IPS-11a (cell line): ENCODE measurements around the gene KLHL2.
A peak's percentile ranks its signal among the peaks of the same experiment; 100 is the strongest.
"Not testable (repeated sequence)": the region's sequence is repeated elsewhere in the genome, so short reads cannot be mapped to it uniquely, and the experiment has no call there.

Experiments
- H3K4me3 ChIP-seq: one replicate; pipeline ENCODE4 v1.5.1; 2013; ENCODE audit warnings: low read depth, low read length, control low read depth

KLHL2 gene, protein sequence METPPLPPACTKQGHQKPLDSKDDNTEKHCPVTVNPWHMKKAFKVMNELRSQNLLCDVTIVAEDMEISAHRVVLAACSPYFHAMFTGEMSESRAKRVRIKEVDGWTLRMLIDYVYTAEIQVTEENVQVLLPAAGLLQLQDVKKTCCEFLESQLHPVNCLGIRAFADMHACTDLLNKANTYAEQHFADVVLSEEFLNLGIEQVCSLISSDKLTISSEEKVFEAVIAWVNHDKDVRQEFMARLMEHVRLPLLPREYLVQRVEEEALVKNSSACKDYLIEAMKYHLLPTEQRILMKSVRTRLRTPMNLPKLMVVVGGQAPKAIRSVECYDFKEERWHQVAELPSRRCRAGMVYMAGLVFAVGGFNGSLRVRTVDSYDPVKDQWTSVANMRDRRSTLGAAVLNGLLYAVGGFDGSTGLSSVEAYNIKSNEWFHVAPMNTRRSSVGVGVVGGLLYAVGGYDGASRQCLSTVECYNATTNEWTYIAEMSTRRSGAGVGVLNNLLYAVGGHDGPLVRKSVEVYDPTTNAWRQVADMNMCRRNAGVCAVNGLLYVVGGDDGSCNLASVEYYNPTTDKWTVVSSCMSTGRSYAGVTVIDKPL

GRCh38 chr4:165207431-165208220 lies at the start of gene KLHL2:
Gene KLHL2, plus strand, starts transcription at chr4:165207561. Its CDS starts 316 bp downstream, at chr4:165207877.
- peak within 1 kb of the TSS; percentile 79 for H3K4me3 ChIP-seq

GRCh38 chr4:165158762-165159161 lies 48.6 kb upstream of the KLHL2 start:
- H3K4me3 ChIP-seq = no peak overlapping the region

DNA sequence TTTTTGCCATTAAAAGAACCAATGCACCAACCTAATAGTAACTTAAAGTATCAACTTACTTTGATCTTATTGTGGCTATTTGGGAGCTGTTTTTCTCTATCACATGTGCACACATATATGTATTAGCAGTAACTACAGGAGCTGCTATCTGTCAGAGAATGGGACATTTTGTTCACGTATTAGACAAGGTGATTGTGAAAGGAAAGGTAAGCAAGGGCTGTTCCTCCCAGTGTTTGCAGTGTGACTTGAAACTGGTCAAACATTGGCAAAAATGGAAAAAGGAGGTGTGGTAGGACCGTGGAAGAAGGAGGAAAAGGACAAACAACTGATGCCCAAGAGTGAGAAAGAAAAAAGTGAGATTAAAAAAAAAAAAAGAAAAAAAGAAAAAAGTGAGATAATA lies 43.1 kb upstream of the KLHL2 start:
- no peak overlapping the region for H3K4me3 ChIP-seq

GRCh38 chr4:165166872-165167271 lies 40.5 kb upstream of the KLHL2 start:
- not testable (repeated sequence) for H3K4me3 ChIP-seq

DNA sequence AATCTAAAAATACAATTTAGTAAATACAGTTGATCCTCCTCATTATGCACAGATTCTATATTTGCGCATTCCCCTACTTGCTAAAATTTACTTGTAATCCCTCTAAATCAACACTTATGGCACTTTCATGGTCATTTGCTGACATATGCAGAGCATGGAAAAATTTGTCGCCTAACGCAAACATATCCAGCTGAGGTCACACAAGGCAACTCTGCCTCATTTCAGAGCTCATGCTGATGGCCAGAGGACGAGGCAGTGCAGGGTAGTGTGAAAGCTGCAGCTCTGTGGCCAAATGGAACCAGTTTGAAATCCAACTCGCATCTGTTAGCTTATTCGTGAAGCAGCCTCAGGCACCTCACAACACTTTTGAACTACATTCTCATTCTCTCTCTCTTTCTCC lies 39.7 kb upstream of the KLHL2 start:
- H3K4me3 ChIP-seq = no peak overlapping the region

DNA sequence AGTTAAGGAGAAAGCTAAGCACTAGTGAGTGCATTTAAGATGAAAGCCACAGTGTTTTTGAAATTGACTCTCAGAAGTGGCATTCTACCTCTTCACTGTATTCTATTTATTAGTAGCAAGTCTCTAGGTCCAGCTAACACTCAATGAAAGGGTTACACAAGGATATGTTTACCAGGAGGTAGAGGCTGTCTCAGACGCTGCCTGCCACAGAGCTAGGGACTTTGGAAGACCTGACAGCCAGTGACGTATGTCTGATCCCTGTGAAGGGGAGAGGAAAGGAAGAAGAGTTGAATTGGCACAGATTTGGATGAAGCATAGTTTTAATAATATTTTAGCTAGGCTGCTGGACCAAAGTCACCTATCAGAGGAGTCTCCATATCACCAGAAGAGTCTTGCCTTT lies 36.5 kb upstream of the KLHL2 start:
- no peak overlapping the region for H3K4me3 ChIP-seq

GRCh38 chr4:165175470-165175869 lies 31.9 kb upstream of the KLHL2 start:
- H3K4me3 ChIP-seq = not testable (repeated sequence)

DNA sequence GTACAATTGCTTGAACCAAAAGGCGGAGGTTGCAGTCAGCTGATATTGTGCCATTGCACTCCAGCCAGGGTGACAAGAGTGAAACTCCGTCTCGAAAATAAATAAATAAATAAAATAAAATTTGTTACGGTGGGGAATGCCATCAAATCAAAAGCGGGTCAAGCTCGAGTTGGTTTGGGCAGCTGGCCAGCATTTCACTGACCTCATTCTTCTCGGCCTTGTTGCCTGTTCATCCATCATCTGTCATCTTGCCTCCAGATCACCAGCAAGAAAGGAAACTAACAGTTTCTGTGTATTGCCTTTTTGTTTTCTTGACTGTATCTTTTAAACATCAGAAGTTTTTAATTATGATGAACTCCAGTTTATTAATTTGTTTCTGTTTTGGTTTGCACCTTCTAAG lies 31.5 kb upstream of the KLHL2 start:
- no peak overlapping the region for H3K4me3 ChIP-seq

DNA sequence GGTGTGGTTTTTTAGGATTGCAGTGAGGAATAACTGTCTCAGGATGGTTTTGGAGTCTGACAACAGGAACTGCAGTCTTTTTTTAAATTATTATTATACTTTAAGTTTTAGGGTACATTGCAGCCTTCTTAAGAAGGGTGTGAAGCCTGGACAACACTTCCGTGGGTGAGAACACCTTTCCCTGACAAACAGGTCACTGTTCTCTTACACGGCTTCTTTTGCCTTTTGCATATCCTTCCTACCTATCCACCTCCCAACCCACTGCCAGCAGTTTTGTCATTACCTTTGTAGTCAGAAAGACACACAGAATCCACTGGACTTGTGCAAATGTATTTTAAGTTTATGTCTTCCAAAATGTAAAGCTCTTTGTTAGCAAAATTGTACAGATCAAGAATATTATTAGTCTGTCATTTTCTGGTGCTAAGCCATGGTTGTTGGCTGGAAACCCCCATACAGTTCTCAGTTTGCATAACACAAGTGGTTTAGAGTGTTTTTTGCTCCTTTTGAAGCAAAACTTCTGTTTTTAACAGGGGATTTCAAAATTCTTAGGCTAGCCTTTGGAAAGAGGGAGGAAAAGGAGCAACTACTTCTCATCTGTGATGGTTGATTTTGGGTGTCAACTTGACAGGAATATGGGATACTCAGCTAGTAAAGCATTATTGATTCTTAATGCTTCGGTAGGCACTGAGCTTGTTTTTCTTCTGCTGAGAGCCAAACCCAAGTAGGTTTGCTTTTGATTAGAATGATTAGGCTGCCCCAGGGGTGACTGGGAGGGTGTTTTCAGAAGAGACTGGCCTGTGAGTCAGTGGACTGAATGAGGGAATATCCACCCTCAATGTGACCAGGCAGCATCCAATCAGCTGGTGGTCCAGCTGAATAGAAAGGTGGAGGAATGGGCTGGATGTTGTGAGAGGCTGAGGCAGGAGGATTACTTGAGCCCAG lies 29.4 kb upstream of the KLHL2 start:
- H3K4me3 ChIP-seq = no peak overlapping the region

DNA sequence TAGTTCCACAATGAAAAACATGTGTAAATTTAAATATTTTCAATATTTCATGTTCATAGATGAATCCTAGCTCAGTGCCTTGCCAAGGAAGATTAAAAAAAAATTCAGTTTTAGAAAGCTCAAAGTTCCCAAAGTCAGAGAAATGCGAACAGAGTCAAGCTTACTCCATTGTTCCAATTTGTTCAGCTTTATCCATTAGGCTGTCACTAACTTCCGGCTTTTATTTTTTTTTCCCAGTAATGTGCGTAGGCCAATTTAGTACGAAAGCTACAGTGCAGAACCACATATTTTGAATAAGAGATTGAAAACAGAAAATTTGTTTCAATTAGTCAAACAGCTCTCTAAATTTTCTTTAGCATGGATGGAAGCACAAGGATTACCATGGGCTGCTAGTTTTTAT lies 23.1 kb upstream of the KLHL2 start:
- no peak overlapping the region for H3K4me3 ChIP-seq

DNA sequence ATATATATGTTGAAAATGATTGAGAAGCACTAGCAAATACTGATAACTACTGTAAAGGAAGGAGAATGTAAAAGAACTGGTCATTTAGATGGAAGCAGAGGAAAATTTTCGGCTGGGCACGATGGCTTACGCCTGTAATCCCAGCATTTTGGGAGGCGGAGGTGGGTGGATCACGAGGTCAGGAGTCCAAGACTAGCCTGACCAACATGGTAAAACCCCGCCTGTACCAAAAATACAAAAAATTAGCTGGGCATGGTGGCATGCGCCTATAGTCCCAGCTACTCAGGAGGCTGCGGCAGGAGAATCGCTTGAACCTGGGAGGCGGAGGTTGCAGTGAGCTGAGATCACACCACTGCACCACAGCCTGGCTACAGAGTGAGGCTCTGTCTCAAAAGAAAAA lies 22.4 kb upstream of the KLHL2 start:
- H3K4me3 ChIP-seq = not testable (repeated sequence)

DNA sequence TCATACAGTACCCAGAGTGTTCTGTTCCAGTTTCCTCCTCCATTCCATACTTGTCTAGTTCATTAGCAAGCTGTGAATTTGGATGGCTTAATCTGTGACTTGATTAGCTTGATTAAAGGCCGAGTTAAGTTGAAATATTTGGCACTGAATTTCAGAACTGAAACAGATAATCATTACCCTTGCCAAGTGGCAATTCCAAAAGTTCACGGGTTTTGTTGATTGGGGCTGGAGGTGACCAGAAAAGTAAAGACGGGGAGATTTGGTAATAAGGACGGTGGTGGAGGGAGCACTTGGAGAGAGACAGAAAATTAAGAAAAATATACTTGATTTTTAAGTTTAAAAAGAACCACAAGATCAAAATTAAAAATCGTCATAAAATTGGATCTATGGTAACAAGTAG lies 21.9 kb upstream of the KLHL2 start:
- no peak overlapping the region for H3K4me3 ChIP-seq

DNA sequence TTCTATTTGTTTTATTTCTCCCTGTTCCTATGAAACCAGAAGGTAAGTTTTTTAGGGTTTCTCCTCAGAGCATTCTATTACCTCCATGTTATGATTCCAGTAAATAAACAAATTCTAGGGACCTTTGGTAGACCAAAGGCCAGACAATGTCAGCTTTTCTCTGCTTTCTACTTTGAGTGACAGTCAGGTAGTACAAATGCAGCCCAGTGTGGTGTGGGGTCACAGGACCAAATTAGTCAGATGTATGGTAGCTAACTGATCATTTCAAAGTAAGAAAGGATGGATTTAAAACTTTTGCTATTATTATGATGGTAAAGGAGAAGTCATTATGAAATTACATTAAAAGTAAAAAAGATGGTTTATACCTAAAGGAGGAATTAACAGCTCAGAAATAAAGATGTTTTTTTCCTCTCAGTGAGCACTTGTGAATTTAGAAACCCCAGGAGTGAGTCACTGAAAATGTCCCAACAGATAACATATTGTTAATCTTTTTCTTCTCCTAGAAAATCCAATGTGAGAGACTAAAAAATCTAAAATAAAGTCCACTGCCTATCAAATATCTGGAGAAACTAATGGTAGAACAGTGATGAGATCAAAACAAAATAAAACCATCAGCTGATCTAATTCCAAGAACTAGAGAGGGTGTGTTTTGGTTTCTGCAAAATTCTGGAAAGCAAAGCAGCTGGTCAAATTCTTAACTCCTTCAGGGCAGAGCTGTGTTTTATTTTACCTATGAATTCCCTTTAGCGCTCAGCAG lies 16.6 kb upstream of the KLHL2 start:
- H3K4me3 ChIP-seq = no peak overlapping the region

- no peak overlapping the region for H3K4me3 ChIP-seq
Observed at GRCh38 chr4:165191348-165191656, 16.1 kb upstream of the KLHL2 start.

- no peak overlapping the region for H3K4me3 ChIP-seq
Observed at GRCh38 chr4:165191814-165192499, 15.4 kb upstream of the KLHL2 start.

DNA sequence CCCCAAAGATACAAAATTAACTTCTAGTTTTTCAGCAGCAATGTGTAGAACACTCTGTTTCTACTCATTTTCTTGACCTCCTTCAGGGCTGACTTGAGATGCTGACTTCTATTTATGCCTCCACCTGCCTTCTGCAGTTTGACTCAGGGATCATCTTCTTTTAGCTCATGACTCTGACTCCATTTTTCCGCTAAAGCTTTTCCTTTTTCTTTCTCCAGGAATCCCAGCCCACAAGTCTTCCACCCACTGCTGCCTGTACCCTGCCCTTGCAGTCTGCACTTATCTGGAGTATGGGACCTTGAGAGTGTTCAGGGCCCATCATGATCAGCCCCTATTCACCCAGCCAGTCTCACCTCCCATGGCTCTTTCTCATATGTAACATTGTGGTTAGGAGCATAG lies 14.9 kb upstream of the KLHL2 start:
- no peak overlapping the region for H3K4me3 ChIP-seq

DNA sequence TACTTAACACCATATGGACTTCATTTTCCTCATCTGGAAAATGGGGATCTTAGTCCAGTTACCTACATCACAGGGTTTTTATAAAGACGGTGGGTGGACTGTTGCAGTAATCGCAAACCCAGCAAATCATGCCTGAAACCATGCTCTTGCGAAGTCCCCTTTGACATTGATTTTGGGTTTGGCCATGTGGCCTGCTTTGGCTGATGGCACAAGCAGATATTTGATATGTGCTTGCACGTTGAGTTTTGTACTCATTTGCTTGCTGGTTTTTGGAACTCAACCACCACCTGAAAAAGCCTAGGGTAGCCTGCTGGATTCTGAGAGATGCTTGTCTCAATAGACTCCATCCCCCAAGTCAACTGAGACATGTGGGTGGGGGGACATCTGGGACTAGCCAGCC lies 14.4 kb upstream of the KLHL2 start:
- H3K4me3 ChIP-seq = no peak overlapping the region

DNA sequence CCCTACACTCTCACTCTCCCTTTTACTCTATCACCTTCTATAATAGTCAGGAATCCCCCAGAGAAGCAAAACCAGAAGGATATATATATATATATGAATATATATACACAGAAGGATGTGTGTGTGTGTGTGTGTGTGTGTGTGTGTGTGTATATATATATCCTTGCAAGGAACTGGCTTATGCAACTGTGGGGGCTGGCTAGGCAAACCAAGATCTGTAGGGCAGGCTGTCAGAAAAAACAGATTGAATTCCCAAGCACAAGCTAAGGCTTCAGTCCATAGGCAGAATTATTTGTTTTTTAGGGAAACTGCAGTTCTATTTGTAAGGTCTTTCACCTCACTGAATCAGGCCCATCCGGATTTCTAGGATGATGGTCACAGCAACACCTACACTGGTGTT lies 13.0 kb upstream of the KLHL2 start:
- H3K4me3 ChIP-seq = no peak overlapping the region

DNA sequence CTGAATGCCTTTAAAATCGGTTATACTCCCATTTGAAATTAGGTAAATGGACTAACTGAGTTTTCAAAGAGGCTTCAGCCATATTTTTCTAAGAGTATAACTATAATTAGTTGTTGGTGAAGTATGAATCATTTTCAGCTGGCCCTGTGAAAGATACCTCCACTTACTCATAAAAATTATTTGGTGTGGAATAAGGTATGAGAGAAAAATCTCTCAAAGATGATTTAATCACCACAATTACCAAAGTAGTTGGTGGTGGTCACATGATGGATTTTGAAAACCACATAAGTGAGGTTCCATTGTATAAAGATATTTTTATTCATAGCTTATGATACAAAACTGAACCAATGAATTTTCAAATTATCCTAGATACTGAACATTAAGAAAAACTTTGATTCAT lies 9.0 kb upstream of the KLHL2 start:
- no peak overlapping the region for H3K4me3 ChIP-seq

GRCh38 chr4:165199286-165199685 lies 8.1 kb upstream of the KLHL2 start:
- no peak overlapping the region for H3K4me3 ChIP-seq
